Measurements from ENCODE around the gene RGS3.
"Not testable (repeated sequence)": the region's sequence is repeated elsewhere in the genome, so short reads cannot be mapped to it uniquely, and the experiment has no call there.

RGS3 gene

DNA sequence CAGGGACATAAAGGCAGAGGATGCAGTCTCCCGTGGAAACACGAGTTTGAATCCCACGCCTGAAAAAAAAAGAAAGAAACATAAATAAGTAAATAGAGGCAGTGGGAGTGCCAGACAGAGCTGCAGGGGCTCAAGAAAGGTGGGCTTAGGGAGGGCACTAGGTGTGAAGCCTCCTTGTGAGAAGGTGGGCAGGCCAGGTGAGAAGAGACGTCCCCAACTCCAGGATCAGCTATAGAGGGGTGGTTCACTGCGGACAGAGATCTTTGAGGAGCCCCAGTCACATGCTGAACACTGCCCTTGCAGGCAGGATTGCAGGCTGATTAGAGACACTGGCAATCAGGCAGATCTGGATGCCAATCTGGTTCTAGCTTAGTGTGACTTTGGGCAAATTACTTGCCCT is 172.1 kb downstream of the RGS3 start:
- DNase-seq (ENCODE audit: low spot score) = no peak

DNA sequence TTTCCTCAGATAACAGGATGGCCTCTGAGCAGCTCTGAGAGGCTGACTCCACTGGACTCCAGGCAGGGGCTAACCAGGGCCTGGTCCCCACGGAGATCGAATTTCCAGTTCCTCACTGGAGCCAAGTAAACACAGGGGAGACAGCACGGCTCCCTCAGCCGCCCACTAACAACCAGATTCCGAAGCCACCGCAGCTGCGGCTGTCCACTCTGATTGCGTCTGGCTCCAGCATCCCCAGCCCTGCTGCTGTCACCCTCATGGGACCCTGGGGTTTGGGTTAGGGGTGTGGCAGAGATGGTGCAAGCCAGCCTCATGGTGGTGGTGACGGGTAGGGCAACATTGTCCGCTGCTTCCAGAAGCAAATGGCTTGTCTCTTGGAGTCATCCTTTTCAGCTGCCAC is 172.6 kb downstream of the RGS3 start:
- no peak for DNase-seq (ENCODE audit: low spot score)

DNA sequence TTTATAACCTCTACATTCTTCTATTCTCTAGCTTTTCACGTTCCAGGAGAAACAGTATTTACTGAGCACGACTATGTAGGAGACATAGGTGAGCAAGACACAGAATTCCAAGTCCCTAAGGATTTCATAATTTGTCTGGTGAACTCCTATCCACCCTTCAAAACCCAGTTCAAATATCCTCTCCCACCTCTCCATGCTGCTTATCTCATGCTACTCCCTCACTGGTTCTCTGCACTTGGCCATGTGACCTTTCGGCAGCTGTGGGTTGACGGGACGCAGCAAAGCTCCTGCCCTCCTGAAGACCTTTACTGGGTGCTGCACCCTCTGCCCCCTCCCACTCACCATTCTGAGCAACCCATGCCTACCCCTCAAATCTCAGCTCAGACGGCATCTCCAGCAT is 173.2 kb downstream of the RGS3 start:
- no peak for DNase-seq (ENCODE audit: low spot score)

DNA sequence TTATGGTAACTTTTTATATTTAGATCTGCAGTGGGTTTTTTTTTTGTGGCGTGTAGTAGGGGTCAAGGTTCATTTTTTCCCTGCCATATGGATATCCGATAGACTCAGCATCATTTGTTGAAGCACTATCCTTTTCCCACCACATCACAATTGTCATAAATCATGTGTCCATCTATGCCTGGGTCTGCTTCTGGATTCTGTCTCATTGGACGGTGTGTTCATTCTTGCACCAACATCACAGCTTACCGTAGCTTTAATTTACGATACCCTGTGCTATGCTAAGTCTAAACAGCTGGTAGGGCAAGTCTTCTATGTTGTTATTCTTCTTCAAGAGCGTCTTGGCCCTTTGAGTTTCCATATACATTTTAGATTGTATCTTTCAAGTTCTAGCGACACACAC is 175.0 kb downstream of the RGS3 start:
- DNase-seq (ENCODE audit: low spot score) = no peak

DNA sequence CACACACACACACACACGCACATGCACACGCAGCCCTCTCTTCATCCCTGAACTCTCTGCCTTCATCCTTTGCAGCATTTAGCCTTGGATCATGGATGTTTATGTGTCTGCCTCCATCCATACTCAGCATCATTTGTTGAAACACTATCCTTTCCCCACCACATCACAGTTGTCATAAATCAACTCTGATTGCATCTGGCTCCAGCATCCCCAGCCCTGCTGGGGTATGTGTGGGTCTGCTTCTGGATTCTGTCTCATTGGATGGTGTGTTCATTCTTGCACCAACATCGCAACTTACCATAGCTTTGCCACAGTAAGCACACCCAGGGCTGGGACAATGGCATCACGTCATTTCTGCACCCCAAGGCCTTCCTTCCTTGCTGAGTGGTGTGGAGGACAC is 175.4 kb downstream of the RGS3 start:
- no peak for DNase-seq (ENCODE audit: low spot score)

DNA sequence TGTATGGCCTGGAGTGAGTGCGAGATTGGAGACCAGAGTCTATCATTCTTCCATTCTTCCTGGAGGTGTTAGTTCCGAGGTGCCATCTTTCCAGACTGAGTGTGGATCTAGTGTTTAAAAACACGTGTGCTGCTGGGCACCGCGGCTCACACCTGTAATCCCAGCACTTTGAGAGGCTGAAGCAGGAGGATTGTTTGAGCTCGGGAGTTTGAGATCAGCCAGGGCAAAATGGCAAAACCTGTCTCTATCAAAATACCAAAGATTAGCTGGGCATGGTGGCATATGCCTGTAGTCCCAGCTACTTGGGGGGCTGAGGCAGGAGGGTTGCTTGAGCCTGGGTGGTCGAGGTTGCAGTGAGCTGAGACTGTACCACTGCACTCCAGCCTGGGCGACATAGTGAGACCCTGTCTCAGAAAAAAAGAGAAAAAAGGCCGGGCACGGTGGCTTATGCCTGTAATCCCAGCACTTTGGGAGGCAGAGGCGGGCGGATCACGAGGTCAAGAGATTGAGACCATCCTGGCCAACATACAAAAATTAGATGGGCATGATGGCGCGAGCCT is 176.0 kb downstream of the RGS3 start:
- DNase-seq (ENCODE audit: low spot score) = not testable (repeated sequence)

DNA sequence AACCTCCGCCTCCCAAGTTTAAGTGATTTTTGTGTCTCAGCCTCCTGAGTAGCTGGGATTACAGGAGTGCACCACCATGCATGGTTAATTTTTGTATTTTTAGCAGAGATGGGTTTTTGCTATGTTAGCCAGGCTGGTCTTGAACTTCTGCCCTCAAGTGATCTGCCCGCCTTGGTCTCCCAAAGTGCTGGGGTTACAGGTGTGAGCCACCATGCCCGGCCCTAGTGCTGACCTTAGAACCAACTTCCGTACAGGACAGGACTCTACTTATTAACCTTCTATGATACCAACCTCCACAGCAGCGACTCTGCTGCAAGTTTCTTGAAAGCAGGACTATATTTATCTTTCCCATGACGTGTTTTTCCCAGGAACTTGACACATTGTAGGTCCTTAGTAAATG is 176.9 kb downstream of the RGS3 start:
- DNase-seq (ENCODE audit: low spot score) = no peak

DNA sequence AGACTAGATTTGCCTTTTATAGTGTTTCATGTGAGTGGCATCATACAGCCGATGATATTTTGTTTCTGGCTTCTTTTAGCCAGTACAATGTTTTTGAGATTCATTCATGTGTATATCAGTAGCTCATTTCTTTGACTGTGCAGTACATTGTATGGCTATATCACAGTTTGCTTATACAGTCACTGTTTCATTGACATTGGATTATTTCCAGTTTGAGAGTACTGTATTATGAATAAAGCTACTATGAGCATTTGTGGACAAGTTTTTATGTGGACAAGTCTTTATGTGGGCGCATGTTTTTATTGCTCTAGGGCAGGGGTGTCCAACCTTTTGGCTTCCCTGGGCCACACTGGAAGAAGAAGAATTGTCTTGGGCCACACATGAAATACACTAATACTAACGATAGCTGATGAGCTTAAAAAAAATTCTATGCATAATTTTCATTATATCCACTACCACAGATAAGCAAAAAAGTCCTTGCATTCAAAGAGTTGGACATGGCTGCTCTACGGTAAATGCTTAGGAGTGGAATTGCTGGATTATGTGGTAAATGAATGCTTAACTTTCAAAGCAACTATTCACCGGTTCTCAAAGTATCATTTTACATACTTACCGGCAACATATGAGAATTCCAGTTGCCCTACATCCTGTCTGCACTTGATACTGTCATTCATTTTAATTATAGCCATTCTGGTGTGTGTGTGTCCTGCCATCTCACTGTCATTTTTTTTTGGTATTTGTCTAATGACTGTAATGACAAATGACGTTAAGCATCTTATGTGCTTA is 177.8 kb downstream of the RGS3 start:
- no peak for DNase-seq (ENCODE audit: low spot score)

DNA sequence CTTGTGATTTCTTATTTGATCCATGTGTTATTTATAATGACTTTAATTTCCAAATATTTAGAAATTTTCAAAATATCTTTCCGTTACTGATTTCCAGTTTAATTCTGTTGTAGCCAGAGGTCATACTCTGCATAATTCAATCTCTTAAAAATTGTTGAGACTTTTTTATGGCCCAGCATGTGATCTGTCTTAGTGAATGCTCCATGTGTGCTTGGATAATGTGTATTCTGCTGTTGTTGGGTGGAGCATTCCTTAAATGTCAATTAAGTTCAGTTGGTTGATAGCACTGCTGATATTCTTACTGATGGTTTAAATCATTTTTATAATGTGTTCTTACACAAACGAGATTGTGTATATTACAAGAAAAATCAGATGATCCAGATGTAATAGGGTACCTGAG is 180.8 kb downstream of the RGS3 start:
- no peak for DNase-seq (ENCODE audit: low spot score)

DNA sequence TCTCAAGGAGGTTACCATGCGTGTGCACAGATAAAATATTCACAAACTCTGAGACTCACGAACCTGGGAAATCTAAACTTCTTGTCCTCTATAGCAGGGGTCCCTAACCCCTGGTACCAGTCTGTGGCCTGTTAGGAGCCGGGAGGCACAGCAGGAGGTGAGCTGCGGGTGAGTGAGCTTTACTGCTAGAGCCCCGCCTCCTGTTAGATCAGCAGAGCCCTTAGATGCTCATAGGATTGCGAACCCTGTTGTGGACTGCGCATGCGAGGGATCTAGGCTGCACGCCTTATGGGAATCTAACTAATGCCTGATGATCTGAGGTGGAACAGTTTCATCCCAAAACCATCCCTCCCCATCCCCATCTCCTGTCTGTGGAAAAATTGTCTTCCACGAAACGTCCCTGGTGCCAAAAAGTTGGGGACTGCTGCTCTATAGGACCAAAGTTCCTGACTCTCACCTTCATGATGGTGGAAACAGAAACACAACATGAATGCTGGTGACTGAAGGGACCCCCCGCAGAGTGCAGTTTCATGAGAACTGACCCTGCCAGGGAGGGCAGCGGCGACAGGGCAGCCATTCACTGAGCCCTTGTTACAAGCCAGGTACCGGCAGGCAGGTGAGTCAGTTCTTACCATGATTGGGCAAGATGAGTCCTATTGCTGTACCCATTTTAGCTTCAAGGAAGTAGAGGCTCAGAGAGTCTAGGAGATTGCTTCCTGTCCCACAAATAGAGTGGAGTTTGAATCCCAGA is 181.9 kb downstream of the RGS3 start:
- DNase-seq (ENCODE audit: low spot score) = no peak

DNA sequence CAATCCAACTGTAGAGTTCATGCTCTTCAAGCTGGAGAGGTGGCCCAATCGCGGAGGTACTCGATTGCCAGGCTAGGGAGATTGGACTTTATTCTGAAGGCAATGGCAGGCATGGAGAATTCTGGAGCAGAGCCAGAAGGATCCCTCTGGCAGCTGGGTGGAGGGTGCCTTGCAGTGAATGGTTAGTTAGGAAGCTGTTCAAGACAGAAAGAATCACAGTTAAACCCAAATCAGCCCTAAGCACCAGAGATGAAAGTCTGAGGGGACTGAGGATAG is 182.4 kb downstream of the RGS3 start:
- no peak for DNase-seq (ENCODE audit: low spot score)

DNA sequence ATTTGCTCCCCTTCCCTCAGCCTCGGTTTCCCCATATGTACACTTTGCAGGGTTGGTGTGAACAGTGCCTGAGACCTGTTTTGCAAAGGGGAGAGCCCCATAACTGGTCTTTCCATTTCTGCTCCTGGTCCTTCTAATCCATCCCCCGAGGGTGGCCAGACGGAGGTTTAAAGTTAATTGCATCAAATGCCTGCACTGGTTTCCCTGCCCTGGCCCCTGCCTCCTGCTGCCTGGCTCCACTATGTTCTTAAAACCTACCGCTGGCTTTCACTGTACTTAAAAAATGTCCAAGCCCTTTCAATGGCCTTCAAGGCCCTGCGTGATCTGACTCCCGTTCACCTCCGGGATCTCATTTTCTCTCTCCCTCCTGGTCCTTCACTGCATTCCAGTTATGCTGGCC is 183.0 kb downstream of the RGS3 start:
- DNase-seq (ENCODE audit: low spot score) = no peak
